Common myeloid progenitor, CD34-positive (primary cell): Measurements from ENCODE around the gene FNBP1.

ENCODE experiments used
- CTCF ChIA-PET: fragments of 350-600 bp; sonication (Branson Sonifier 250); formaldehyde crosslinking; loops from one replicate; lab custom pipeline; 2021; ENCODE audit warnings: antibody characterized with exemption; lab: Charles Lee
- POLR2A ChIA-PET: fragments of 350-600 bp; sonication (Branson Sonifier 250); formaldehyde crosslinking; loops from one replicate; lab custom pipeline; 2021; ENCODE audit warnings: antibody characterized with exemption; lab: Charles Lee
- DNase-seq, 3 donors: peaks; one replicate each; pipeline versions ENCODE4 v3.0.0 to v3.0.0-alpha.2; 2013
- H3K27ac ChIP-seq, 2 experiments: 1 replicate in 1 of 2; 2 replicates in 1 of 2; pipeline ENCODE4 v1.7.0; 2013; ENCODE audit warnings: inconsistent platforms in 2 of 2, low read length in 2 of 2, mild to moderate bottlenecking in 2 of 2, low read depth in 1 of 2, moderate library complexity in 1 of 2; ENCODE audit not compliant: severe bottlenecking in 2 of 2, insufficient read depth in 1 of 2, poor library complexity in 1 of 2
- H3K27me3 ChIP-seq, 5 experiments: replicated peaks in 2 of 5; 1 replicate in 3 of 5; 2 replicates in 2 of 5; pipeline versions ENCODE4 v1.6.1 to v1.7.0; 2013; ENCODE audit warnings: low read length in 4 of 5, mild to moderate bottlenecking in 2 of 5, moderate library complexity in 2 of 5, inconsistent platforms in 1 of 5; ENCODE audit not compliant: insufficient read depth in 5 of 5, control insufficient read depth in 4 of 5
- H3K36me3 ChIP-seq, 4 experiments: 1 replicate in 2 of 4; 2 replicates in 2 of 4; pipeline versions ENCODE4 v1.6.1 to v1.7.0; 2013; ENCODE audit warnings: low read length in 3 of 4, control low read depth in 1 of 4, mild to moderate bottlenecking in 1 of 4; ENCODE audit not compliant: control insufficient read depth in 4 of 4, insufficient read depth in 4 of 4
- H3K4me1 ChIP-seq, 4 experiments: 1 replicate in 3 of 4; 2 replicates in 1 of 4; pipeline versions ENCODE4 v1.6.1 to v1.7.1; 2013; ENCODE audit warnings: low read length in 3 of 4, mild to moderate bottlenecking in 3 of 4, control low read depth in 1 of 4, inconsistent platforms in 1 of 4, moderate library complexity in 1 of 4; ENCODE audit not compliant: control insufficient read depth in 4 of 4, insufficient read depth in 4 of 4; ENCODE audit errors: control extremely low read depth in 1 of 4
- H3K4me3 ChIP-seq, 7 experiments: 1 replicate in 4 of 7; 2 replicates in 3 of 7; pipeline versions ENCODE4 v1.5.1 to v1.7.0; 2013; ENCODE audit warnings: mild to moderate bottlenecking in 7 of 7, low read length in 6 of 7, moderate library complexity in 6 of 7, inconsistent platforms in 2 of 7, low read depth in 2 of 7, control low read depth in 1 of 7; ENCODE audit not compliant: insufficient read depth in 4 of 7, control insufficient read depth in 1 of 7; ENCODE audit errors: extremely low read depth in 1 of 7
- H3K9me3 ChIP-seq, 5 experiments: 1 replicate in 4 of 5; 2 replicates in 1 of 5; pipeline versions ENCODE4 v1.6.1 to v1.7.1; 2013; ENCODE audit warnings: low read length in 4 of 5, mild to moderate bottlenecking in 2 of 5, inconsistent platforms in 1 of 5, low read depth in 1 of 5, moderate library complexity in 1 of 5; ENCODE audit not compliant: control insufficient read depth in 4 of 5, insufficient read depth in 2 of 5; ENCODE audit errors: control extremely low read depth in 1 of 5
- WGBS: methylation state at CpG from one replicate; pipeline ENCODE4 v1.1.5; 2013; ENCODE audit not compliant: insufficient coverage; 5-methylcytosine and 5-hydroxymethylcytosine counted together

FNBP1 gene

GRCh38 chr9:129899620-129900019 lies 143.4 kb downstream of the FNBP1 start:
- DNase-seq = no peak
- Histone ChIP-seq H3K4me1 (no peaks in the 10 kb centered on the region), H3K27me3 (no peaks in the 10 kb centered on the region), H3K27ac (no peak overlapping the region), H3K4me3 (no peak overlapping the region), H3K36me3 (peaks cover 35 to 91% (median 62%) of the 10 kb centered on the region in 4 experiments), H3K9me3 (no peaks in the 10 kb centered on the region)
- 90% methylated on average over 2 of the region's 2 CpGs for WGBS
- ChIA-PET POLR2A (no interaction called here), CTCF (interaction anchor here (0.6 to 2.1 kb wide), 4 partner anchors 9 to 315 kb away, joined by 3 to 11 read pairs (median 3); no protein-coding TSS in a partner anchor)

GRCh38 chr9:129898185-129898584 lies 144.8 kb downstream of the FNBP1 start:
- CTCF ChIA-PET = interaction anchor here (1.4 to 2.1 kb wide), 4 partner anchors 8 to 13 kb away, joined by 3 to 11 read pairs (median 6); no protein-coding TSS in a partner anchor

GRCh38 chr9:129897263-129897662 lies 145.7 kb downstream of the FNBP1 start:
- Histone ChIP-seq H3K4me1 (peaks cover 0 to 9% (median 1%) of the 10 kb centered on the region in 4 experiments), H3K27me3 (no peaks in the 10 kb centered on the region), H3K27ac (no peak overlapping the region), H3K36me3 (peaks cover 24 to 84% (median 52%) of the 10 kb centered on the region in 4 experiments), H3K4me3 (no peak overlapping the region), H3K9me3 (no peaks in the 10 kb centered on the region)
- WGBS = 90% methylated on average over 1 of the region's 6 CpGs
- ChIA-PET CTCF (interaction anchor here (0.8 to 1.7 kb wide), 4 partner anchors 8 to 42 kb away, joined by 3 to 7 read pairs (median 4); no protein-coding TSS in a partner anchor), POLR2A (no interaction called here)
- DNase-seq = no peak

More at GRCh38 chr9:129898185-129898584, 144.8 kb downstream of the FNBP1 start:
- Histone ChIP-seq H3K36me3 (peaks cover 29 to 89% (median 57%) of the 10 kb centered on the region in 4 experiments), H3K4me1 (no peaks in the 10 kb centered on the region), H3K27ac (no peak overlapping the region), H3K27me3 (no peaks in the 10 kb centered on the region), H3K4me3 (no peak overlapping the region), H3K9me3 (no peaks in the 10 kb centered on the region)
- POLR2A ChIA-PET = no interaction called here
- DNase-seq = no peak
- 89% methylated on average over 3 of the region's 8 CpGs for WGBS

GRCh38 chr9:129895376-129896268 lies 147.4 kb downstream of the FNBP1 start:
- Histone ChIP-seq H3K36me3 (peaks cover 18 to 71% (median 46%) of the 10 kb centered on the region in 4 experiments), H3K27ac (no peak overlapping the region), H3K9me3 (no peaks in the 10 kb centered on the region), H3K27me3 (no peaks in the 10 kb centered on the region), H3K4me1 (peaks cover 4 to 25% (median 12%) of the 10 kb centered on the region in 4 experiments), H3K4me3 (no peak overlapping the region)
- POLR2A ChIA-PET = no interaction called here
- peak in 2 of 3 donors; percentile 52 to 55 for DNase-seq
- WGBS = 94% methylated on average over 8 of the region's 17 CpGs
- CTCF ChIA-PET = interaction anchor here (1.7 kb wide), 1 partner anchor 10 kb away, joined by 5 read pairs; no protein-coding TSS in a partner anchor

DNA sequence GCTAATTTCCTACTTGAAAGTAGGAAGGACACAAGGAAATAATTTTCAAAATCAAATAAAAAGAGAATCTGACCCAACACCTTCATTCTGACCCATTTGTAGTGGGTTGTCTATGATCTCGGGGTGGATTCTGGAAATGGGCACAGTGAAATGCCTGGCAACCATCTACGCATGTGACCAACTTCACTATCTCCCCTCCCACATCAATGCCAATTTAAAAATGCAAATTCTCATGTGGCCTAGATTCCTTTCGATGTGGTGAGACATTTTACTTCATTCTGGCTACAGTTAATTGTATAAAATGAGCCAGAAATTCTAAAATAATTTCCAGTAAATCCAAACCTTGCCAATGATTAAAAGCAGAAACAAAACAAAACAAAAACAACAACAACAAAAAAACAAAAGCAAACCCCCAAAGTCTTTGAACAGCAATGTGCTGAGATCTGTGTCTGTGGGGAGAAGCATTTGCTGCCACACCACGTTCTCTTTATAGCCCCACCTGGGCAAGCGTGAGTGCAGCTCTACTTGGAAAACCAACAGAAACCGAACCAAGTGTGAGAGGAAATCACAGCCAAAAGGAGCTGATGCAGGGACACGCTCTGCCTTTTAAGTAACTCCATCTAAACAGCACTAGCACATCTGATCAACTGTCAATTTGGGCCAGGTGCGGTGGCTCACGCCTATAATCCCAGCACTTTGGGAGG lies 148.7 kb downstream of the FNBP1 start:
- POLR2A ChIA-PET = no interaction called here

DNA sequence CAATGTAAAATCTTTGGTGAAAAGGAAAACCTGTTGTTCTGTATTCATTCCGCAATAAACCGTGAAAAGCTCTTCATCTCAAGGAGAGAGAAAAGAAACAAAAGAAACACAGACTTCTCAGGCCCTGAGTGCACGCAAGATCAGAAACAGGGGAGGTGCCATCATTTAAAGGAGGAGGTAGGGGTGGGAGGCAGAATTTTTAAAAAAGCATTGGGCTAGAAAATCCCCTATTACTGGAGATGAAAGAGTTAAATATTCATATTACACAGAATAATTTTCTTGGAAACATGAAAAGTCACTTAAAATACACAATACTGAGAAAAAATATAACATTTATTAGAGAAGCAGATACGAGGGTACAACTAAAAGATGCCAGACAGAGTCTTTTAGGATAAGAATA lies 151.4 kb downstream of the FNBP1 start:
- Histone ChIP-seq H3K27me3 (no peaks in the 10 kb centered on the region), H3K27ac (peak overlapping the region in 1 of 2 experiments; percentile 29), H3K9me3 (no peaks in the 10 kb centered on the region), H3K4me3 (no peak overlapping the region), H3K36me3 (peaks cover 7 to 43% (median 26%) of the 10 kb centered on the region in 4 experiments), H3K4me1 (peaks cover 19 to 64% (median 51%) of the 10 kb centered on the region in 4 experiments)
- ChIA-PET POLR2A (interaction anchor here (1.0 kb wide), 1 partner anchor 71 kb away, joined by 4 read pairs; no protein-coding TSS in a partner anchor), CTCF (interaction anchor here (2.4 kb wide), 1 partner anchor 19 kb away, joined by 6 read pairs; no protein-coding TSS in a partner anchor)
- DNase-seq = no peak
- no CpG with 5 or more reads among the region's 4 CpGs for WGBS

More for the DNA sequence above, 148.7 kb downstream of the FNBP1 start:
- no peaks in the 10 kb centered on the region for H3K9me3 ChIP-seq
- 100% methylated on average over 2 of the region's 9 CpGs for WGBS
- H3K27me3 ChIP-seq = no peaks in the 10 kb centered on the region
- H3K27ac ChIP-seq = no peak overlapping the region
- H3K36me3 ChIP-seq = peaks cover 10 to 66% (median 41%) of the 10 kb centered on the region in 4 experiments
- CTCF ChIA-PET = interaction anchor here (0.7 to 1.7 kb wide), 3 partner anchors 9 to 77 kb away, joined by 3 to 5 read pairs (median 3); no protein-coding TSS in a partner anchor
- H3K4me3 ChIP-seq = no peak overlapping the region
- H3K4me1 ChIP-seq = peaks cover 4 to 37% (median 24%) of the 10 kb centered on the region in 4 experiments
- DNase-seq = no peak
